GM13977 (cell line): ENCODE measurements around the gene RASL11B.
A peak's percentile ranks its signal among the peaks of the same experiment; 100 is the strongest.

Source experiments
- DNase-seq: peaks from one replicate; pipeline ENCODE4 v3.0.0; 2012; ENCODE audit warnings: low spot score
- in situ Hi-C: fragments of 300-500 bp; cut with MboI; formaldehyde crosslinking; loops from one replicate; pipeline ENCODE4 v1.12.0; 2022; ENCODE audit warnings: low sequenced_read_pairs, low pct_unique_long_range_greater_than_20kb, mixed read lengths, inconsistent platforms; ENCODE audit not compliant: unreplicated experiment
- TF ChIP-seq, protein P1 (sequence below): IDR thresholded peaks from 2 replicates; pipeline ENCODE4 v1.5.1; 2012; ENCODE audit warnings: mild to moderate bottlenecking, control low read depth; ENCODE audit not compliant: insufficient read depth; ENCODE audit errors: extremely low read depth, missing control alignments

RASL11B gene

DNA sequence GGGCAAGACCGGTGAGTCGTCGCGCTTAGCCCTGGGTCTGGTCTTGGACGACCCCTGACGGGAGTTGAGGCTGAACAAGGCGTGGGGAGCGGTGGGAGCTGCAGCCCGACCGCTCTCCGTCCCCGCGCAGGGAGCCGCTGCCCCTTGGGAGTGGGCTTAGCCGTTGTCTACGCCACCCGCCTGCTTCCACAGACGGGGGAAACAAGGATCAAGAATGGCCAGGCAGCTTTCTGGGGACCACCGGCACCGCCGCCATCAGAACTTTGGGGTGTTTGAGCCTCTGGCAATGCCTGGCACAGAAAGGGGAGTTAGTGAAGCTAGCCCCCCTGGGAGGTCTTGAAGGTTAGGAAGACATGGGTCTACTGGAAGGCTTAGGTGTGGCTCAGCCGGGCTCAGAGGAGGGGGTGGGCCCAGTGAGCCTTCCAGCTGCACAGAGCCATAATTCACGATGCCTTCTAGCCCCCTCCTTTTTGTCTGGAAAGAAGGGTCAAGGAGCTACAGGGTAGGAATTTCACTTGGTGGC is 583 bp downstream of the RASL11B start:
- in situ Hi-C loops, result no loop called here
- TF ChIP-seq, protein P1, sequence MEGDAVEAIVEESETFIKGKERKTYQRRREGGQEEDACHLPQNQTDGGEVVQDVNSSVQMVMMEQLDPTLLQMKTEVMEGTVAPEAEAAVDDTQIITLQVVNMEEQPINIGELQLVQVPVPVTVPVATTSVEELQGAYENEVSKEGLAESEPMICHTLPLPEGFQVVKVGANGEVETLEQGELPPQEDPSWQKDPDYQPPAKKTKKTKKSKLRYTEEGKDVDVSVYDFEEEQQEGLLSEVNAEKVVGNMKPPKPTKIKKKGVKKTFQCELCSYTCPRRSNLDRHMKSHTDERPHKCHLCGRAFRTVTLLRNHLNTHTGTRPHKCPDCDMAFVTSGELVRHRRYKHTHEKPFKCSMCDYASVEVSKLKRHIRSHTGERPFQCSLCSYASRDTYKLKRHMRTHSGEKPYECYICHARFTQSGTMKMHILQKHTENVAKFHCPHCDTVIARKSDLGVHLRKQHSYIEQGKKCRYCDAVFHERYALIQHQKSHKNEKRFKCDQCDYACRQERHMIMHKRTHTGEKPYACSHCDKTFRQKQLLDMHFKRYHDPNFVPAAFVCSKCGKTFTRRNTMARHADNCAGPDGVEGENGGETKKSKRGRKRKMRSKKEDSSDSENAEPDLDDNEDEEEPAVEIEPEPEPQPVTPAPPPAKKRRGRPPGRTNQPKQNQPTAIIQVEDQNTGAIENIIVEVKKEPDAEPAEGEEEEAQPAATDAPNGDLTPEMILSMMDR, result no peak
- peak; percentile 27 for DNase-seq

DNA sequence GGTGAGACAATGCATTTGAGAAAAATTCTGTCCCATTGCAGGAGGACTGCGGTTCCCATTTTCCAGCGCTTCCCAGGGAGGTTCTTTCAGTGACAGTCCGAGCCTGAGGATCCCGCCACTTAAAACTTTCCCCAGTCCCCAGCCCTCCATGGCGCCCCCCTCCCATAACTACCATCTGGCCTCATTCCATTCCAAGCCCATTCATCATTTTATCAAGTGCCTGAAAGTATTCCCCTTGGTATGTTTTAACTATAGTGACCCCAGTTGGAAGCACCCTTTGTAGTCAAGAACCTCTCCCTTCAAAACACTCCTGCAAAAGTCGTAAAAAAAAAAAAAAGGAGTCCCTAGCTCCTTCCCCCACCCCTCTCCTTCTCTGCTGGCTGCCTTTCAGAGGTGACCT is 1.2 kb downstream of the RASL11B start:
- TF ChIP-seq, protein P1, result no peak
- in situ Hi-C loops, result no loop called here
- no peak for DNase-seq

DNA sequence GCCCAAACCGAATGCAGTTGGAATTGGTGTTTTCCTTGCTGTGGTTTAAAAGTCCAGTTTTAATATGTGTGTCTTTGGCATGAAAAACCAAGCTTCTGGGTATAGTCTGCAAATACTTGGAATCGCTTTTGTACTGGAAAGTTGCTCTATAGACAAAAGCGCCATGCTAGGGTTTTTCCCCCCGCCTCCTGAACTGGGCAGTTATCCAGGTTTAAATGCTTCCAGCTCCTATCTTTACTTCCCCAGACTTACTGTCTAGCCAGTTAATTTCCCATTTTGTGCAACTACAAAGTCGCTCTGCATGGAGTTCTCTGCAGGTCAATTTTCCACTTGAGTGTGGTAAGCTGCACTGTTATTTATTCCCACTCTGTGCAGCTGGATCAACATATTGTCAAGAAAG is 2.7 kb downstream of the RASL11B start:
- no peak for DNase-seq
- in situ Hi-C loops, result no loop called here
- TF ChIP-seq, protein P1, result no peak

DNA sequence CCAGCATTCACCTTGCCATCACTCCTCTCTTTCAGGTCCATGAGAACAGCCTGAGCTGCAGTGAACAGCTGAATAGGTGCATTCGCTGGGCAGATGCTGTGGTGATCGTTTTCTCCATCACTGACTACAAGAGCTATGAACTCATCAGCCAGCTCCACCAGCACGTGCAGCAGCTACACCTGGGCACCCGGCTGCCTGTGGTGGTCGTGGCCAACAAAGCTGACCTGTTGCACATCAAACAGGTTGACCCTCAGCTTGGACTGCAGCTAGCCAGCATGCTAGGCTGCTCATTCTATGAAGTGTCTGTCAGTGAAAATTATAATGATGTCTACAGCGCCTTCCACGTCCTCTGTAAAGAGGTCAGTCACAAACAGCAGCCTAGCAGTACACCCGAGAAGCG is 3.2 kb downstream of the RASL11B start:
- DNase-seq, result no peak
- TF ChIP-seq, protein P1, result no peak
- in situ Hi-C loops, result no loop called here

DNA sequence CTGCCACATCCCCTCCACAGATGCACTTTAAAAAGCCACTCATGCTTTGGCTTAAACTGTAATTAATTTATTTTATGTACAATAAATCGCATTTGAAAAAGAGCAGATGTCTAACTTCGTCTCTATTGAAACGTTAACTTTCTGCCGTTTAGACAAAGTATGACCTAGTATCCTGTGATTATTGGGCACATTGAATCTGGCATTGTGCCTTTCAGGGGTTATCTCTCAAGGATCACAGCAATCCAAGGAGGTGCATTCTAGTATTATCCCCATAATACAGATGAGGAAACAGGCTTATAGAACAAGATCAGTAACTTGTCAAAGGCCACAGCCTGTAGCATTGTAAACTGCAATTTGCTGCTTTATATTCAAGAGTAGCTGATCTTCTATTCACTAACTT is 4.6 kb downstream of the RASL11B start:
- DNase-seq, result no peak
- in situ Hi-C loops, result no loop called here
- TF ChIP-seq, protein P1, result no peak

DNA sequence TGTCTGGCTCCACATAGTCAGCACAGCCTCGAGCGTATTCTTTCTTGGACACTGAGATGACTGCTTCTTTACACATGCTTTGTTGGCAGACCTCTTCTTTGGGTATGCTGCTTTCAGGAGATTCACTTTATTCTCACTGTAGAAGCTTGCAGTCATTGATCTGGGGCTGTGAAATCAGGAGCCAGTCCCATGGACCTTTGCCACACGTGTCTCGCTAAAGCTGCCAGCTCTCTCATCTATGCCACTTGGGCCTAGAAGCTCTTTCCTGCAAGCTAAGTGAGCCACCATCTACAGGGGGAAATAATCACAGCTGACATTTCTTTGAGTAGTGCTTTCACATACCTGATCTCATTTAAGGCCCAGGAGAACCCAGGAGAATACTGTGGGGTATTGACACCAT is 5.0 kb downstream of the RASL11B start:
- no peak for DNase-seq
- in situ Hi-C loops, result no loop called here

More for the DNA sequence above, 5.0 kb downstream of the RASL11B start:
- TF ChIP-seq, protein P1, result no peak
